BE2C (cell line): ENCODE measurements around the gene CD226.

Source experiments
- DNase-seq: peaks from one replicate; pipeline ENCODE4 v3.0.0-alpha.2; 2020
- H3K27me3 ChIP-seq: fragments of 250-450 bp; sonication (Bioruptor Pico); 2 replicates; pipeline ENCODE4 v1.5.1; 2020; ENCODE audit warnings: mild to moderate bottlenecking
- H3K36me3 ChIP-seq: fragments of 250-450 bp; sonication (Bioruptor Pico); 2 replicates; pipeline ENCODE4 v1.5.1; 2020; ENCODE audit warnings: mild to moderate bottlenecking
- H3K4me1 ChIP-seq: fragments of 250-450 bp; sonication (Bioruptor Pico); 2 replicates; pipeline ENCODE4 v1.5.1; 2020
- H3K4me3 ChIP-seq: 2 replicates; pipeline ENCODE4 v1.5.1; 2011; ENCODE audit warnings: low read depth, low read length
- H3K9me3 ChIP-seq: fragments of 250-450 bp; sonication (Bioruptor Pico); 2 replicates; pipeline ENCODE4 v1.5.1; 2020
- CTCF ChIP-seq: IDR thresholded peaks from 2 replicates; pipeline ENCODE4 v1.5.1; 2012; ENCODE audit warnings: mild to moderate bottlenecking, low read depth, low read length

The CD226 gene

GRCh38 chr18:69858897-69859296 is 88.8 kb downstream of the CD226 start:
- Histone ChIP-seq H3K9me3 (no peaks in the 10 kb centered on the region), H3K27me3 (no peaks in the 10 kb centered on the region), H3K36me3 (no peaks in the 10 kb centered on the region), H3K4me1 (no peaks in the 10 kb centered on the region), H3K4me3 (no peak overlapping the region)
- no peak for TF ChIP-seq CTCF
- no peak for DNase-seq

GRCh38 chr18:69854455-69854854 is 93.2 kb downstream of the CD226 start:
- Histone ChIP-seq H3K4me3 (no peak overlapping the region), H3K4me1 (no peaks in the 10 kb centered on the region), H3K27me3 (no peaks in the 10 kb centered on the region), H3K9me3 (no peaks in the 10 kb centered on the region), H3K36me3 (no peaks in the 10 kb centered on the region)
- no peak for TF ChIP-seq CTCF
- DNase-seq, result no peak

DNA sequence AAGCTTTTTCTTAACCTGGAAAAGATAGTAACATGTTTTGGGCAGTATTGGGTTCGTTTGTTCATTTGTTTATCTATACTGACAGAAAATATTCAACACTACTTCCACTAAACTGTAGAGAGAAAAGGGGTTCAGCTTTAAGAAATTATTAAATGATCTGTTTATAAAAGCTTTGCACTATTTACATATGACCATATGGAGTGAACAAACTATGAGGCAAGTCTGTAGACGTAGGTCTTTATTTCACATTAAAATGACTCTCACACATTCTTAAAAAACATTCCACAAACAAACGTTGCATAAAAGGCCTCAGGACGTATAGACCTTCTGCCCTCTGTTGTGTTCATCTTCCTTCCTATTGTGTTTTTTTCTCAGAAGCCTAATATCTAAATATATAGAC is 94.6 kb downstream of the CD226 start:
- Histone ChIP-seq H3K27me3 (no peaks in the 10 kb centered on the region), H3K9me3 (no peaks in the 10 kb centered on the region), H3K4me1 (no peaks in the 10 kb centered on the region), H3K4me3 (no peak overlapping the region), H3K36me3 (no peaks in the 10 kb centered on the region)
- DNase-seq, result no peak
- TF ChIP-seq CTCF, result no peak

DNA sequence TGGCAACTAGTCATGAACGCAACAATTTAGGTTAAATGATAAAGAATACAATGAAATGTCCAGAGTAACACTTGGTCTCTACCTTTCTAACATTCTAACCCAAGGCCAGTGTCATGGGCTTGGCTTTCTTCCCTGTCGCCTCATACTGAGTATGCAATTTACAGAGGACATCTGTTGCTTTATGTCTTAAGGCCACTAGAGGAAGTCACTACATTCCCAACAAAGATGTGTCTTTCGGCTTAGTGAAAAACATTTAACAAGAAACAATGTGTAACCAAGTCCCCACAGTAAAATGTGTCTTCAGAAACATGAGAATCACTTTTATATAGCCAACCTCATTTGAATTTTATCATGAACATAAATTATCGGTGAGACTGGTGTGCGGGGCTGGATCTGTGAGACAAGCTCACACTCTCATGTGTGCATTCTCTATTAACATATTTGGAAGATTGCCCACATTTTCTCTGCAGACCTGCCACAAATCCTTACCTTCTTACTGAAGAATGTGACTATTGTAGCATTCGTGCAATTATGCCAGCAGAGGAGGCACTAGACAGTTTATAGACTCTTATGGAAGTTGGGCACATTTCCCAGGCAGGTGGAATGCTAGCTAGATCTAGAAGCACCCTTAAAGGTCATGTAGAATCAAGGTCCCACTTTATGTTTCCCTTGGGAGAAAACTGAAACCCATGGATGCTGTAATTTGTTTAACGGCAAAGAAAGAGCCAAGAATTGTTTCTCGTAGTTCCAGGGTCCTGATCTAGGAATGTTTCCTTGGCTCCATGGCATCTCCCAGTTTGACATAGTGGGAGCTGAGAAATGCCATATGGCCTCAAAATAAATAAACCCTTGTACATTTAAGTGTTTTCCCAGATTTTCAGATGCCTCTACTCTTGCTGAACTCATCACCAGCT is 101.8 kb downstream of the CD226 start:
- Histone ChIP-seq H3K4me3 (no peak overlapping the region), H3K27me3 (no peaks in the 10 kb centered on the region), H3K36me3 (no peaks in the 10 kb centered on the region), H3K4me1 (no peaks in the 10 kb centered on the region), H3K9me3 (no peaks in the 10 kb centered on the region)
- no peak for TF ChIP-seq CTCF
- DNase-seq, result no peak

DNA sequence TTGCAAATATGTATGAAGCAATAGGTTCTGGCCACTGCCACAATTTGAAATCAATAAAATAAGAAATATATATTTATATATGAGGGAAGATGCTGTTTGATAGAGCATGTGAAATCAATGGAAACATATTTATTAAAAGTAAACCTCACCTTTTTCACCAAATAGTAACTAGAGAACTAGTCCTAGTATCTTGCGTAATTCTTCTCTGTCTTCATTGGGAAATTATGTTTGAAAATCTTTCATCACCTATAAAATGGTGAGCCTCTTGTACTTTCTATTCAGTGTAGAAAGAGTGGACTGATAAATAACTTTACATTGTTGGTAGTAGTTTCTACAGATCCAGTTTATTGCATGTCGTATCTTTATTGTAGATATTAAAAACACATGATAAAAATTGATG is 103.0 kb downstream of the CD226 start:
- Histone ChIP-seq H3K36me3 (no peaks in the 10 kb centered on the region), H3K27me3 (no peaks in the 10 kb centered on the region), H3K4me3 (no peak overlapping the region), H3K9me3 (no peaks in the 10 kb centered on the region), H3K4me1 (no peaks in the 10 kb centered on the region)
- no peak for TF ChIP-seq CTCF
- DNase-seq, result no peak

DNA sequence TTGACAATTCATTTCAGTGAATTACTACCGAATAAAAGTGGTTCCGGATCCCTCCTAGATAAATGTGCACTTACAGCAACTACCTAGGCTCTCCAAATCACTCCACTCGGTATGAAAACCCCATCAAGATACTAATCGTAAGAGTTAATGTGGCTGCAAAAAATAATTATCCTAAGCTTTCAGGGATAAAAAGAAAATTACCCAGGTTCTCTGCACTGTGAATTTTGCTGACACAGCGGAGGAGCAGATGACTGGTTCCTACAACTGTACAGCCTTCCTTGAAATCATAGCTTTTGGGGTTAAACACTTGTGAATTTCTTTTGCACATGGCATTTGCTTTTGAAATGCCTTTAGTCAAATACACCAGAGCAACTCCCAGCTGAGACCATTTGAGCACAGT is 104.7 kb downstream of the CD226 start:
- Histone ChIP-seq H3K9me3 (no peaks in the 10 kb centered on the region), H3K36me3 (no peaks in the 10 kb centered on the region), H3K27me3 (no peaks in the 10 kb centered on the region), H3K4me1 (no peaks in the 10 kb centered on the region), H3K4me3 (no peak overlapping the region)
- TF ChIP-seq CTCF, result no peak
- DNase-seq, result no peak
